ENCODE results near the gene MECP2. TPM values are rescaled to one million over a fixed set of nuclear protein-coding genes. Genes with fewer than 3 reads are reported as not detected.

The MECP2 gene
- total RNA-seq, 4 donors from 2014 or later = 19.7 to 76.0 (median 33.9) TPM

DNA sequence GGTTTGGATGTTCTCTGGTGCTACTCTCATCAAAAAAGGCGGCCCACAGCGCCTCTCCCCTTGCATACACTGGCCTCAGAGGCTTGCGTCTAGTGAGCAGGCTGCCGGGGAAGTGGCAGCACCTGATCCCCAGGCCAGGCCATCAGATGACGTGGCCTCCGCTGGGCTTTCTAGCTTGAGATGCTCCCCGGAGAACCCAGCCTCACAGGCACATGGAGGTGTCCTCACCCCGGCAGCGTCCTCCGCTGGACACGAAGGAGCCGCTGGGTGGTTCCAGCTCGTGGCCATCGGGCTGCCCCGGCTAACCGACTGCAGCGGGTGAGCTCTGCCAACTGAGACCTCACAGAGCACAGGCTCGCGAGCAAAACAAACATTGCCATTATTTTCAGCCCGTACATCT, 90.6 kb downstream of the MECP2 start:
- TF ChIP-seq, protein P1, sequence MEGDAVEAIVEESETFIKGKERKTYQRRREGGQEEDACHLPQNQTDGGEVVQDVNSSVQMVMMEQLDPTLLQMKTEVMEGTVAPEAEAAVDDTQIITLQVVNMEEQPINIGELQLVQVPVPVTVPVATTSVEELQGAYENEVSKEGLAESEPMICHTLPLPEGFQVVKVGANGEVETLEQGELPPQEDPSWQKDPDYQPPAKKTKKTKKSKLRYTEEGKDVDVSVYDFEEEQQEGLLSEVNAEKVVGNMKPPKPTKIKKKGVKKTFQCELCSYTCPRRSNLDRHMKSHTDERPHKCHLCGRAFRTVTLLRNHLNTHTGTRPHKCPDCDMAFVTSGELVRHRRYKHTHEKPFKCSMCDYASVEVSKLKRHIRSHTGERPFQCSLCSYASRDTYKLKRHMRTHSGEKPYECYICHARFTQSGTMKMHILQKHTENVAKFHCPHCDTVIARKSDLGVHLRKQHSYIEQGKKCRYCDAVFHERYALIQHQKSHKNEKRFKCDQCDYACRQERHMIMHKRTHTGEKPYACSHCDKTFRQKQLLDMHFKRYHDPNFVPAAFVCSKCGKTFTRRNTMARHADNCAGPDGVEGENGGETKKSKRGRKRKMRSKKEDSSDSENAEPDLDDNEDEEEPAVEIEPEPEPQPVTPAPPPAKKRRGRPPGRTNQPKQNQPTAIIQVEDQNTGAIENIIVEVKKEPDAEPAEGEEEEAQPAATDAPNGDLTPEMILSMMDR (IDR thresholded peaks at IDR 0.05) = no peak
- TF ChIP-seq POLR2A (IDR thresholded peaks at IDR 0.05) (no peak), EP300 (IDR thresholded peaks at IDR 0.05) (no peak), POLR2AphosphoS5 (IDR thresholded peaks at IDR 0.05) (no peak)
- WGBS = 93% methylated on average over 14 of the region's 20 CpGs

DNA sequence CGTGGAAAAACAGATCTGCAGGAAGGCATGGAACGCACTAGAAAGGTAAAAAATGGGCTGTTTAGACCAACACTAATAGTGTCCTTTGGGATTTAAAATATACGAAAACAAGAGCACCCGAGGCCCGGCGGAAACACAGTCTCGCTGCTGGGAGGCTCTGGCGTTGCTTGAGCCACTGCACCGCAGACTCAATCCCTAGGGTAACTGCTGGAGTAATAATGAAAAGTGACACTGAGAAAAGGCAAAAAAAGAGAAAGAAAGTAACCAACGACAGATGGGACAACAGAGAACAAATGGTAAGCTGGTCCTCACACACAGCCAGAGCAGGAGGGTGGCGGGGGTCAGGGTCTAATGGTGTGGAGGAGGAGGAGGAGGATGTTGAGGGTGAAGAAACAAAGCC, 93.2 kb downstream of the MECP2 start:
- Histone ChIP-seq H3K4me3 (no peak overlapping the region), H3K27me3 (no peaks in the 10 kb centered on the region), H3K4me1 (peaks cover 6% of the 10 kb centered on the region), H3K36me3 (no peaks in the 10 kb centered on the region), H3K27ac (no peak overlapping the region), H3K9me3 (no peaks in the 10 kb centered on the region)
- WGBS = 72% methylated on average over 11 of the region's 11 CpGs
- TF ChIP-seq, protein P1 (IDR thresholded peaks at IDR 0.05) = no peak
- TF ChIP-seq POLR2A (IDR thresholded peaks at IDR 0.05) (no peak), POLR2AphosphoS5 (IDR thresholded peaks at IDR 0.05) (no peak), EP300 (IDR thresholded peaks at IDR 0.05) (no peak)
- no peak for DNase-seq (ENCODE audit: low spot score in 2 of 2)

More for the DNA sequence above, 90.6 kb downstream of the MECP2 start:
- no peak for DNase-seq (ENCODE audit: low spot score in 2 of 2)
- Histone ChIP-seq H3K27ac (no peak overlapping the region), H3K9me3 (no peaks in the 10 kb centered on the region), H3K27me3 (no peaks in the 10 kb centered on the region), H3K36me3 (peaks cover 4% of the 10 kb centered on the region), H3K4me1 (no peaks in the 10 kb centered on the region), H3K4me3 (no peak overlapping the region)

DNA sequence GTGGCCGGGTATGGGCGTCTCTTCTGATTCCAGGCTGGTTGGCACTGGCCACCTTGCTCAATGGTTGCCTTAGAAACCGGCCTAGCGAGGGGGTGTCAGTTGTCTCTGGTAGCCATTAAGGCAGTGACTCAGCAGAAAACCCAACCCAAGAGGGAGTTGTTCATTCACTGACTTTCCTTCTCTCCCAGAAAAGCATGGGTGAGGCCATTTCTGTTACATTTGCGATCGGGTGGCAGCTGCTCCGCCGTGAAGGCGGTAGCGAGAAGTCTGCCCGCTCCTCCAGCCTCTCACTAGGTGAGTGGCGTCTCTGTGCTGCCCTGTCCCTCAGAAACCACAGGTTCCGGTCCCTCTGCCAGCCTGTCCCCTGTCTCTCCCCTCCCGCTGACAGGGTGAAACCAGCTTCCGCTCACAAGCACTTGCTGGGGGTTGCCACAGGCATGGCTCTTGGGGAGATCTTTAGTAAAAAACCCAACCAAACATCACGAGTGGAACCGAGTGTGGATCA, 95.2 kb downstream of the MECP2 start:
- no peak for DNase-seq (ENCODE audit: low spot score in 2 of 2)
- WGBS = 69% methylated on average over 17 of the region's 17 CpGs
- Histone ChIP-seq H3K36me3 (no peaks in the 10 kb centered on the region), H3K9me3 (no peaks in the 10 kb centered on the region), H3K4me3 (no peak overlapping the region), H3K27ac (peak overlapping the region; percentile 62), H3K4me1 (peaks cover 8% of the 10 kb centered on the region), H3K27me3 (no peaks in the 10 kb centered on the region)
- TF ChIP-seq POLR2AphosphoS5 (IDR thresholded peaks at IDR 0.05) (no peak), POLR2A (IDR thresholded peaks at IDR 0.05) (no peak), EP300 (IDR thresholded peaks at IDR 0.05) (no peak)
- TF ChIP-seq, protein P1 (IDR thresholded peaks at IDR 0.05) = no peak

DNA sequence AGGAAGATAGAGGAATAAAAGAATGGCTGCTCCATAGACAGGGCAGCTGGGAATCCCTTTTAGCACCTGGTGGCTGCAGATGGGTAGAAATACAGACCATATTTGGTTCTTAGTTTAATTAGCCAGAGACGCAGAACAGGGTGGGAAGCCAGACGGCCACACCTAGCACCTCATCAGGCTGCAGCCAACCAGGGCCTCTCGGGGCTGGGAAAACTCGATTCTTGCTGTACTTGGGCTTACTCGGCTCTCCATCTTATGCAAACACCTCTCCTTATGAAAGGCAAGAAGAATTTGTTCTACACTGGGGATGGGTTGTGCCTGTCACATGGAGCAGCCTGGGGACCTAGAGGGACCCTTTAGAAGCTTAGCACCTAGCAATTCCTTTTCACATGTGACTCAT, 97.5 kb downstream of the MECP2 start:
- Histone ChIP-seq H3K27ac (peak overlapping the region; percentile 65), H3K4me1 (peaks cover 8% of the 10 kb centered on the region), H3K27me3 (no peaks in the 10 kb centered on the region), H3K4me3 (no peak overlapping the region), H3K9me3 (no peaks in the 10 kb centered on the region), H3K36me3 (no peaks in the 10 kb centered on the region)
- DNase-seq (ENCODE audit: low spot score in 2 of 2) = no peak
- 65% methylated on average over 5 of the region's 5 CpGs for WGBS
- TF ChIP-seq POLR2A (IDR thresholded peaks at IDR 0.05) = no peak
- TF ChIP-seq EP300 (IDR thresholded peaks at IDR 0.05) = no peak
- no peak for TF ChIP-seq POLR2AphosphoS5 (IDR thresholded peaks at IDR 0.05)
- TF ChIP-seq, protein P1 (IDR thresholded peaks at IDR 0.05) = no peak

DNA sequence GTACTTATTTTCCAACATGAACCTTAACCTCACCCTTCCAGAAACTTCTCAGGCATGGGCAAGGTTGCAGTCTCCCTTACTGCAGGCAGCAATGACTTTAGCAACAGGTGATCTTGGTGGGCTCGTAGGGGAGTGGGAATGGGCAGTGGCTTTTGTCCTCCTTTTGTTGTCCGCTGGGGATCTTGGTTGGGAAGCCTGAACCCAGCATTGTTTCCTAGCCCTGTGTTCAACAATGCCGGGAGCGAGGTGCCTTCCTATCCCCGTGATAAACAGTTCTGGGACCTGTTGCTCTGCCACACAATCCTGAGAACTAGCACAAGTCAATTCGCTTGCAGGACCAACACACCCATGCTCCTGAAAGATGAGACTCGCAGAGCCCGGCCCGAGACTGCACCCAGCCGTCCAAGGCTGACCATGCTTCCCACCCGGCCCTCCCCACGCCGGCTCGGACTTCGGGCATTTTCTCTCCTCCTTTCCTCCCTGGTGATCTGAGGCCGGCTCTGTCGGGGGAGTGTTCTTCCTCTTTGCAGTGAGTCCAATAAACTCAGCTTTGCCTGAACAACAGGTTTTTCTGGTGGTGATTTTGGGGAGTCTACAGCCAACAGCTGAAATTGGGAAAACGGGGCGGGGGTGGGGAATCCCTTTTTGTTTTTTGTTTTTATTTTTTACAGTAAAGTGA, 98.0 kb downstream of the MECP2 start:
- 64% methylated on average over 18 of the region's 19 CpGs for WGBS

More for the DNA sequence above, 98.0 kb downstream of the MECP2 start:
- DNase-seq (ENCODE audit: low spot score in 2 of 2) = no peak
- H3K27ac ChIP-seq = peak overlapping the region; percentile 65
- no peak for TF ChIP-seq EP300 (IDR thresholded peaks at IDR 0.05)
- no peak for TF ChIP-seq POLR2A (IDR thresholded peaks at IDR 0.05)
- TF ChIP-seq POLR2AphosphoS5 (IDR thresholded peaks at IDR 0.05) = no peak
- TF ChIP-seq, protein P1 (IDR thresholded peaks at IDR 0.05) = no peak
- H3K9me3 ChIP-seq = no peaks in the 10 kb centered on the region
- H3K36me3 ChIP-seq = no peaks in the 10 kb centered on the region
- H3K27me3 ChIP-seq = no peaks in the 10 kb centered on the region
- peak overlapping the region; percentile 3 for H3K4me3 ChIP-seq
- peaks cover 8% of the 10 kb centered on the region for H3K4me1 ChIP-seq

All from suprapubic skin (tissue), 4 donors.